H54 (cell line): Measurements from ENCODE around the gene SEMA3C.
A peak's percentile ranks its signal among the peaks of the same experiment; 100 is the strongest.

ENCODE experiments used
- DNase-seq: peaks from one replicate; pipeline ENCODE4 v3.0.0; 2011; ENCODE audit warnings: low spot score, mixed read lengths; ENCODE audit not compliant: insufficient read length
- FAIRE-seq: peaks from 3 replicates; lab custom pipeline; 2011; peaks lifted over from hg19 to GRCh38; lab: Jason Lieb, UNC
- POLR2A ChIP-seq: IDR thresholded peaks from 2 replicates; pipeline ENCODE4 v1.6.1; 2011; ENCODE audit warnings: low read depth, mild to moderate bottlenecking, low read length

SEMA3C gene

GRCh38 chr7:80842022-80842790 is 76.6 kb downstream of the SEMA3C start:
- FAIRE-seq = no peak
- no peak for TF ChIP-seq POLR2A
- no peak for DNase-seq

- DNase-seq (no peak), FAIRE-seq (no peak)
- TF ChIP-seq POLR2A = no peak
Measured at GRCh38 chr7:80841423-80841955, 77.4 kb downstream of the SEMA3C start.

GRCh38 chr7:80840681-80841080 is 78.2 kb downstream of the SEMA3C start:
- FAIRE-seq (no peak), DNase-seq (no peak)
- TF ChIP-seq POLR2A = no peak

GRCh38 chr7:80839855-80840254 is 79.0 kb downstream of the SEMA3C start:
- FAIRE-seq = no peak
- no peak for DNase-seq
- TF ChIP-seq POLR2A = no peak

GRCh38 chr7:80838643-80839042 is 80.2 kb downstream of the SEMA3C start:
- FAIRE-seq (no peak), DNase-seq (no peak)
- no peak for TF ChIP-seq POLR2A

GRCh38 chr7:80837345-80837744 is 81.5 kb downstream of the SEMA3C start:
- no peak for TF ChIP-seq POLR2A
- DNase-seq (no peak), FAIRE-seq (no peak)

- DNase-seq (no peak), FAIRE-seq (peak; percentile 45)
- TF ChIP-seq POLR2A = no peak
Measured at GRCh38 chr7:80835251-80835650, 83.6 kb downstream of the SEMA3C start.

GRCh38 chr7:80833289-80834268 is 85.3 kb downstream of the SEMA3C start:
- DNase-seq (no peak), FAIRE-seq (peak; percentile 55)
- no peak for TF ChIP-seq POLR2A

GRCh38 chr7:80832006-80832405 is 86.8 kb downstream of the SEMA3C start:
- TF ChIP-seq POLR2A = no peak
- no peak for DNase-seq
- peak; percentile 78 for FAIRE-seq

GRCh38 chr7:80830584-80831285 is 88.1 kb downstream of the SEMA3C start:
- TF ChIP-seq POLR2A = no peak
- FAIRE-seq (peak; percentile 65), DNase-seq (no peak)

GRCh38 chr7:80830010-80830409 is 88.8 kb downstream of the SEMA3C start:
- no peak for TF ChIP-seq POLR2A
- DNase-seq (no peak), FAIRE-seq (no peak)

GRCh38 chr7:80829527-80829926 is 89.3 kb downstream of the SEMA3C start:
- FAIRE-seq = peak; percentile 91
- no peak for TF ChIP-seq POLR2A
- DNase-seq = no peak

GRCh38 chr7:80827239-80827633 is 91.6 kb downstream of the SEMA3C start:
- DNase-seq (no peak), FAIRE-seq (no peak)
- TF ChIP-seq POLR2A = no peak
